Daoy (cell line): ENCODE measurements around the gene PPP1R7. TPM values are rescaled to one million over a fixed set of nuclear protein-coding genes. Genes with fewer than 3 reads are reported as not detected.
"Not testable (repeated sequence)": the region's sequence is repeated elsewhere in the genome, so short reads cannot be mapped to it uniquely, and the experiment has no call there.

Experiments
- DNase-seq: peaks from one replicate; pipeline ENCODE4 v3.0.0-alpha.2; 2015; ENCODE audit warnings: low read depth
- total RNA-seq: library from RNA; depleted of rRNA; stranded (reverse); fragments of >200 nt; shearing (Covaris generic); gene quantifications from 2 replicates; pipeline ENCODE4 v1.2.3, GENCODE V29; 2014; rRNA removed

Gene PPP1R7, protein sequence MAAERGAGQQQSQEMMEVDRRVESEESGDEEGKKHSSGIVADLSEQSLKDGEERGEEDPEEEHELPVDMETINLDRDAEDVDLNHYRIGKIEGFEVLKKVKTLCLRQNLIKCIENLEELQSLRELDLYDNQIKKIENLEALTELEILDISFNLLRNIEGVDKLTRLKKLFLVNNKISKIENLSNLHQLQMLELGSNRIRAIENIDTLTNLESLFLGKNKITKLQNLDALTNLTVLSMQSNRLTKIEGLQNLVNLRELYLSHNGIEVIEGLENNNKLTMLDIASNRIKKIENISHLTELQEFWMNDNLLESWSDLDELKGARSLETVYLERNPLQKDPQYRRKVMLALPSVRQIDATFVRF
- total RNA-seq, result 74.7 and 83.0 TPM in 2 replicates

DNA sequence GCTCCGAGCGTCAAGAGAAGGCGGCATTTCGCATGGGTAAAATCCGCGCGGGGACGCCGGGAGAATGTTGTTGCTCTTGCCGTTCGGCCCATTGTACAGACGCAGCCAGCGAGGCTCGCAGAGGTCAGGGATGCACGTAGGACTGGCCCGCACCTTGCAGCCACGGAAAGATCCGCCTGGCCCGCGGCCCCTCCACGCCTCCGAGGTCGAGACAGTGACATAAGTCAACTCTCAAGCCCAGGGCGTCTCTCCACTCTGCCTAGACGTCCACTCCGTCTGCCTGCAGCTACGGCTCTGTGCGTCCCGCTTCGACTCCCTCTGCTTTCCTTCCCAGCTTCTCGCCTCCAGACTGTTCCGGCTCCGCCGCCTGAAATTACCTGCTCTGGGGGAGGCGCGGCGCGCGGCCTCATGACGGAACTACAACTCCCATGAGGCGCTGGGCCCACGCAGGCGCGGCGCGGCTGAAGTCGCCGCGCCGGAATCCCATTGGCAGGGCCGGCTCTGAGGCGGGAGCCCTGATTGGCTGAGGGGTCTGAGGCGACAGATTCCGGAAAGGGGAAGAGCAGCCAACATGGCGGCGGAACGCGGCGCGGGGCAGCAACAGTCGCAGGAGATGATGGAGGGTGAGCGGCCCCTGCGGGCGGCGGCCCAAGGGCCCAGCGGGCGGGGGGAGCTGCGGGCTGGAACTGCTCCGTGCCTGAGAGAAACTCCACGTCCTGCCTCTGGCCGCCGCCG is at the start of gene PPP1R7:
TSS of gene PPP1R7 (plus strand) at position 543 of the 735 bp plus-strand sequence. CDS start at position 572, 29 bp downstream.
- DNase-seq, result peak; percentile 96

DNA sequence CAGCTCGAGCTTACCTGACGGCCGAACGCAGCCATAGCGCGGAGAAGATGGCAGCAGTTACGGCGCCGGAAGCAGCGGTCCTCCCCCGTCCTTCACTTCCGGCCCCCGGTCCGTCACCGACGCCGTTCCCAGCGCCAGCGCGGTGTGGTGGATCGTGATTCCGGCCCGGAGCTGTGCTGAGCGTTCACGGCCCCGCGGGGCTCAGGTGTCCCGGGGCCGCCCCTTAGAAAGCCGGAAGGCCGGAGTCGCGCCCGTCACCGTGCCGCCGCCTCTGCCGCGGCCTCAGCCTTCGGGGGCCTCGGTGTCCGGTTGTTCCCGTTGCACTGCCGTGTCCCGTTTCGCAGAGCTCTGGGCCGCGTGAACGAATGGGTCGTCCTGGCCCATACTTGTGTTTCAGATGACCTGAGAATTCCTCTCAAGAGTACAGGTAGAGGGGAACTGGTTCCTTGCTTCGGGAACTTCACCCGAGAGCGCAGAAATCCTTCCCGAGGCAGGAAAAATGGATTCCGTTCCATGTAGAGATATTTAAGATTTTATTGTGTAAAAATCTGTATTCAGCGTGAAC is 47.9 kb upstream of the PPP1R7 start, which contains the start of gene MTERF4:
TSS of gene MTERF4 (minus strand) at position 49 of the 565 bp plus-strand sequence. CDS start at position 35, 14 bp downstream.
- peak; percentile 92 for DNase-seq

DNA sequence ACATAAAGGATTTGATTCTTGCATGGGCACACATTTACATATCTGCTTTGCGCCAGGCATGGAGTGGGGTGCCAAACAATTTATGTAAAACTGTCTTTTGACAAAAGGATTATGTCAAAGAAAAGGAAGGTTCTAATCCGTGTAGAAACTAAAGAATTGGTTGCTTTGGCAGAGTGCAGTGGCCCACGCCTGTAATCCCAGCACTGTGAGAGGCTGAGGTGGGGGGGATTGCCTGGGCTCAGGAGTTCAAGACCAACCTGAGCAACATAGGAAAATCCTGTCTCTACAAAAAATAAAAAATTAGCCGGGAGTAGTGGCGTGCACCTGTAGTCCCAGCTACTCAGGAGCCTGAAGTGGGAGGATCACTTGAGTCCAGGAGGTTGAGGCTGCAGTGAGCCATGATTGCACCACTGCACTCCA is 47.1 kb upstream of the PPP1R7 start:
- DNase-seq, result no peak

DNA sequence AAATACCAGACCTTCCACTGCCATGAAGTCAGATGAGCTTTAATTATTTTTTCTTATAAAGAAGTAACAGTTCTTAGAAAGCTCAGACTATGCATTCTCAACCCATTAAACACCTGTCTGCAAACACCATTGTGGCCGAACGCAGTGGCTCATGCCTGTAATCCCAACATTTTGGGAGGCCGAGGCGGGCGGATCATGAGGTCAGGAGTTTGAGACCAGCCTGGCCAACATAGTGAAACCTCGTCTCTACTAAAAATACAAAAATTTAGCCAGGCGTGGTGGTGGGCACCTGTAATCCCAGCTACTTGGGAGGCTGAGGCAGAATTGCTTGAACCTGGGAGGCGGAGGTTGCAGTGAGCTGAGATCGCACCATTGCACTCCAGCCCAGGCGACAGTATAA is 45.7 kb upstream of the PPP1R7 start:
- not testable (repeated sequence) for DNase-seq

DNA sequence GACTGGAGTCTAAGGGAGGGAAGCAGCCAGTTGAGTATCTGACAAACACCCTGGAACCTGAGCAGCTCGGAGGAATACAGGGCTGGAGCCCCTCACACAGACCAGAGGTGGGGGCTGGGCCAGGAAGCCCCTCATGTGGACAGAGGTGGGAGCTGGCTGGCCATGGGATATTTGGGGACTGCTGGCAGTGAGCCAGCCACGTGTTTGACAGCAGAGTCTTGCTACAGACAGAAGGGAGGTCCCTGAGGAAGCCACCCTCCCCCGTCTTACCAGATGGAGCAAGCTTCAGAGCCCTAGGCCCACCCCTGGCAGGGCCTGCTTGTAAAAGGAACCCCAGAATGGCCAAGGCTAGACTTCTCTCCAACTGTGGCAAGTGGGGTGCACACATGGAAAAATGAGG is 44.6 kb upstream of the PPP1R7 start:
- DNase-seq, result no peak

DNA sequence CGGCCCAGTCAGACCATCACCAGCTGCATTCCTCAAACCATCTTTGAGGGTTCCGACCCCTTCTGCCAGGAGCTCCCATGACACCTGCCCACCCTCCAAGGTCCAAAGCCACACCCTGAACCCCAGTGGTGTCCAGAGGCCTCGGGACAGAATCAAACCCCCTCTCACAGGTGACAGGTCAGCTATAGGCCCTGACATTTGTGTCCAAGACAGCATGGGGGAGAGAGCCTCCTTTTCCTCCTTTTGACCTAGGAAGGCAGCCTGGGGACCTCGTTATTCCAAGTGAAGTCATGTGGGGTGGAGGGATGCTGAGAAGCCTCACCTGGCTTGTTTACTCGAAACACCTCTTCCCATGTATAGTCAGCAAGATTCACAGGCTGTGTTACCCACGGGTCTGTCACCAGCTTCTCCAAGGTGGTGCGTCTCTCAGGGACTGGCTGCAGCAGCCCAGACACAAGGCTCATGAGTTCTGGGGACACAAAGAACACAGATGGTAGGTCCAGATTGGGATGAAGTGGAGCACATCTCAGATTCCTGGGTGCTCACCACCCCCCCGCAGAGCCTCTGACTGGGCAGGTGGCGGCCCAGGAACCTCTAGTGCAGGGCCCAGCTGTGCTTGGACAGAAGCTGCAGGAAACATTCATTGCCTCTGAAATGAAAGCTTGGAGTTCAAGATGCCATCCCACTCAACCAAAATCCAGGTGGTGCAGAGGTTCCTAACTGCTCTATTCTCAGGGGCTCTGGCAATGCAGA is 43.1 kb upstream of the PPP1R7 start:
- no peak for DNase-seq

DNA sequence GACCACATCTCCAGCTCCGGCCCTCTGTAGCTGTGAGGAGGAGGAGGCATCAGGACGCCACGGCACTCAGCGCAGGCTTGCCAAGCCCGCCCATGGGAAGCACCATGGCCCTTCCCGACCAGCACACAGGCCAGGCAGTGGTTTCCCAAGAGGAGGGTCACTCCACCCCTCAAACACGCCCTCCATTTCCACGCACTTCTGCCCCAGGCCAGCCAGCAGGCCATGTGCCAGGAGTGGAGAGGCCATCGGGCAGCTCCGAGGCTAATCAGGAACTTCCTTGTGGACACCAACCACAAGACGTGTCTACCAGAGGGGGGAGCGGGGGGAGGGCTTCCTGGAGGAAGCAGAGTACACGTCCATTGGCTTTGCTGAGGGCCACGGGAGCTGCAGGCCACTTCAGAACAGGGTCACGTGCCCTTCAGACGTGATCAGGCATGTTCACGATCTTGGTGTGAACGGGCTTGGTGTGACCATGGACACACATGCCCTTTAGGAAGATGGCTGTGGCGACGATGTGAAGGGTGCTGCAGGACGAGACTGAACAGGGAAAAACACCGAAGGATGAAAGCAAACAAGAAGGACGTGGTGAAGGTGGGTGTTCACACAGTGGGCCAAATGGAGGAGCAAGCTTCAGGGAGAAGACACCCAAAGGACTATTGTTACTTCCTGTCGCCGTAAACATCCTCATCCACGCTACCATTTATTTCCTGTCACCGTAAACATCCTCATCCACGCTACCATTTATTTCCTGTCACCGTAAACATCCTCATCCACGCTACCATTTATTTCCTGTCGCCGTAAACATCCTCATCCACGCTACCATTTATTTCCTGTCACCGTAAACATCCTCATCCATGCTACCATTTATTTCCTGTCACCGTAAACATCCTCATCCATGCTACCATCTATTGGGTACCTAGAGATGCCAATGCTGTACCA is 41.7 kb upstream of the PPP1R7 start:
- DNase-seq, result no peak

DNA sequence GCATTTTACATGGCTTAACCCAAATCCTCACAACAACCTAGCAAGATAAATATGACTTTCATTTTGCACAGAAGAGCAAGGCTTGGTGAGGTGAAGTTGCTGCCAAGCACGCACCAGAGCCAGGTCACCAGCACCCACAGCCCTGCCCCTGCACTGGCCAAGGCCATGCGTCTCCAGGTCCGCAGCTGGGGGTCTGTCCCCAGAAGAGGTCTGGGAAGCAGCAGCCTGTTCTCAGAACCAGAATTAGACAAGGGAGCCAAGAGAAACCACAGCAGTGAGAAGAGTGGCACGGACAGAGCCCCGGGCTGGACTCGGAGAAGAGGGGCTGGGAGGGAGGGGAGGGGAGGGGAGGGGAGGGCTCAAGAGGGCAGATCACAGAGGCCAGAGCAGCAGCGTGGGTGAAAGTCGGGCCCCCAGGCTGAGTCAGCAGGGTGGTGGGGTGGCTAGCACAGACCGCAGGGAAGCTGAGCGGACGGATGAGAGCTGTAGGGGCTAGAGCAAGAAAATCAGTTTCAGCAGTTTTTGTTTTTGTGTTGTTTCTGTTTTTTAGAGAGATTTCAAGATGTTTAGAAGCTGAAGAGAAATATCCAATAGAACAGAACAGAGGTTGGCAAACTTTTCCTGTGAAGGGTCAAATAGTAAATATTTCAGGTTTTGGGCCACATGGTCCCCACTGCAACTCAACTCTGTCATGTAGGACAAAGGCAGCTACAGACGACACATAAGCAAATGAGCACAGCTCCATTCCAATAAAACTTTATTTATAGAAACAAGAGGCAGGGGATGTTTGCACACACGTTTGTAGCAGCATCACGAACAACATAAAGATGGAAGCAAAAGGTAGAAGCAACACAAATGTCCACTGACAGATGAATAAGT is 40.8 kb upstream of the PPP1R7 start:
- no peak for DNase-seq

DNA sequence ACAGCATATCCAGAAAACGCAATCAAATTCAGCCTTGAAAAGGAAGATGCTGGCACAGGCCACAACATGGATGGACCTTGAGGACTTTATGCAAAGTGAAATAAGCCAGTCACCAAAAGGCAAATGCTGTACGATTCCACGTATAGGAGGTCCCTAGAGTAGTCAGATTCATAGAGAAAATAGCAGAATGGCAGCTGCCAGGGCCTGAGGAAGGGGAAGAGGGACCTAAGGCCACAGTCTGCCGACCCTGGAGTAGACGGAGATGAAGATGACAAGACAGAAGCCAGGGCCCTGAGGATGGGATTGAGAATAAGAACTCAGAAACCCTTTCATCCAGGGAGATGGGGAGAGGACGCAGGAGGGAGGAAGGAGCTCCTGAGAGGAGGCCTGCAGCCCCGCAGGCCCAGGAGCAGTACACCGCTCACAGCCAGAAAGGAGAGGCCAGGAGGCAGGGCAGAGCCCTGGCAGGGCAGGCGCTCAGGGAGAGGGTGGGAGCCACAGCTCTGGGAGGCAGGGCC is 40.1 kb upstream of the PPP1R7 start:
- no peak for DNase-seq

DNA sequence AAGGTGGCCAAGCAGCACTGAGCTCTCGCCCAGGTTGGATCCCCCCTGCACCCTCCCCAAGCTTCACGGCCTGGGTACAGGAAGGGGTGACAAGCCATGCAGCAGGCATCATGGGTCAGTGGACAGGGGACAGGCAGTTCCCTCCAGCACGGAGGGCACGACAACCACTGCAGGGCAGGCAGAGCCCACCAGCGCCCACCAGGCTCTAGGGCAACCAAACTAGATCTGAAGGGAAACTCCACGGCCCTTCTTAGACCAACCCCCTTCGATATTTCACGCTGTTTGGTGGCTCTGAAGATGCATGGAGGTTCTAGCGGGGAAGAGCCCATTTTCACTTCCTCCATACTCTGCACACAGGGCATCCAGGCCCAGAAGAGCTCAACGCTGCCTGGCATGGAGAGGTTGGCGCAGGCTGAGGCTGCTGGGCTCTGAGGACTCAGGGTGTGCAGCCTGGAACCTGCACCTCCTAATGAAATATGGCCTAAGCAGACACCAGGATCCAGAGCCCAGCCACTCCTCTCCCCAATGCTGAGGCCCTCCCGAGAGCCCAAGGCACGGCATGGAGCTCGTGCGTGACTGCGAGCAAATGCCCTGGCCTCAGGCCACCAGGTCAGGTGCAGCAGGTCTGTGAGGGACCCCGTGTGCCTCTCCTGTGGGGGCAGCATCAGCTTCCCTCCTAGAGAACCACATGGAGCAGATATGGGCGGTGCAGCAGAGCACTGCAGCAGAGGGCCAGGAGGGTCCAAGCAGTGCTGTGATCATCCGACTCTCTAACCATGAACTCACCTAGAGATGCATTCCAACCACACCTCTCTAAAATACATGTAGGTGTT is 39.4 kb upstream of the PPP1R7 start:
- no peak for DNase-seq

DNA sequence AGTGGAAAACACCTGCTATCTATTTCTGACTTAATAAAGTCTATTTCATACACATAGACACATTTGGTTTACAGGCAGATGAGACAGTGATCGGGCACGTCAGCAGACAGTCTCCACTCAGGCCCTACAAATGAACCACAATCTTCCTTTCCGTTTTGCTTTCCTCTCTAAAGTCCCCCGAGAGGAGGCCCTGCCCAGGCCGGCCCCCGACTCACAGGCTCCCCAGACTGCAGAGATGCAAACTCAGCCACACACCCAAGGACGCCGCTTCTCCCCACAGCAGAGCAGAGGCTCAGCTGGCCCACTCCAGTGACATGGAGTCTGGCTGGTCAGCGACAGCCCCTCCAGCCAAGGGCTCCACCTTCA is 38.8 kb upstream of the PPP1R7 start:
- DNase-seq, result no peak

DNA sequence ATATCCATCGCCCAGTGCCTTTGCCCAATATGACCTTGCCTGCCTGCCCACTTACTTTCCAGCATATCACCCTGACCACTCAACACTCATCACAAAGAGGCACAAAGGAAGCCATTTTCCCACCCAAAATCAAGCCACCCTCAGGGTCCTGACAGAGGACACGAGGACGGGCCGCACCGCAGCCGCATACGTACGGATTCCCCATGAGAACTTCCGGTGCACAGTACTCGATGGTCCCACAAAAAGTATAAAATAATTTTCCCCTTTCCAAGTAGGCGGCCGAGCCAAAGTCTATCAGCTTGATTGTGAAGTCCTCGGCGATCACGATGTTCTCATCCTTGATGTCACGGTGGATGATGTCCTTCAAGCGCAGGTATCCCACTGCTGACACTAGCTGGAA is 38.2 kb upstream of the PPP1R7 start:
- no peak for DNase-seq

DNA sequence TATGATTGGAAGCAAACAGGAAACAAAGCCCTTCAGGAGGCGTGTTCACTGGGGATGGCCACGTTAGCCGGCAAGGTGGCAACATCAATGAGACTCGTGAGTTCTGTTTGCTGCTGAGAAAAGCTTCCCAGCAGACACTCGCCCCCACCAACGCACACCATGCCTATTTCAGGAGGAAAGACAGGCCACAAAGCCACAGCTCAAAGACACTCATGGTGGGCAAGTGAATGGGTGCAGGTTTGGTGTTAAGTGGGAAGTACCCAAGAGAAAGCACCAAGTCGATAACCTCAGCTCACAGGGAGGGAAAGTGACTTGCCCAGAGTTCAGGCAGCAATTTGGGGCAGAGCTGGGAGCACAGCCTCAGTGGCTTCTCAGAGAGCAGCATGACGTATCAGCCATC is 37.7 kb upstream of the PPP1R7 start:
- DNase-seq, result no peak

DNA sequence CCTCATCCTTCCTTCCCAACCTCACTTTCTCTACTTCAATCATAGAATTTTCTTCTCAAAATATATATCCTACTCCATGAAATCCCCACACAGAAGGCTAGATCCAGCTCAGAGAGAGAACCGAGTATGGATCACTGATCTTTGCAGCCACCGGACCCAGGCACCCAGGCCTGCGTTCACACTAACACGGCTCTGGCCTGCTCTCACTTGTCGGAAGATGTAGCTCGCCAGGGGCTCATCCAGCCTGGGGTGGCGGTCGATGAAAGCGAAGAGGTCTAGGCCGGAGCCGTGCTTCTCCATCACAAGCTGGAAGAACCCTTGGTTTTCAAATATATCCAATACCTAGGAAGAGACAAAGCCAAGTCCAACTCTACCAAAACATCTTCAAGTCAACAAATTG is 35.4 kb upstream of the PPP1R7 start:
- DNase-seq, result no peak

DNA sequence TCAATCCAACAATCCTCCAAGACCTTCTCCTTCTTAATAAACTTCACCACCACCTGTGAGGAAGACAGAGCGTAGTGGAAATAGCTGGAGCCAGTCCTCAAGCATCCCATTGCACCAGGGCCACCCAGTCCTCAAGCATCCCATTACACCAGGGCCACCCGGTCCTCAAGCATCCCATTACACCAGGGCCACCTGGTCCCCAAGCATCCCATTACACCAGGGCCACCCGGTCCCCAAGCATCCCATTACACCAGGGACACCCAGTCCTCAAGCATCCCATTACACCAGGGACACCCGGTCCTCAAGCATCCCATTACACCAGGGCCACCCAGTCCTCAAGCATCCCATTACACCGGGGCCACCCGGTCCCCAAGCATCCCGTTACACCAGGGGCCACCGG is 34.9 kb upstream of the PPP1R7 start:
- no peak for DNase-seq

DNA sequence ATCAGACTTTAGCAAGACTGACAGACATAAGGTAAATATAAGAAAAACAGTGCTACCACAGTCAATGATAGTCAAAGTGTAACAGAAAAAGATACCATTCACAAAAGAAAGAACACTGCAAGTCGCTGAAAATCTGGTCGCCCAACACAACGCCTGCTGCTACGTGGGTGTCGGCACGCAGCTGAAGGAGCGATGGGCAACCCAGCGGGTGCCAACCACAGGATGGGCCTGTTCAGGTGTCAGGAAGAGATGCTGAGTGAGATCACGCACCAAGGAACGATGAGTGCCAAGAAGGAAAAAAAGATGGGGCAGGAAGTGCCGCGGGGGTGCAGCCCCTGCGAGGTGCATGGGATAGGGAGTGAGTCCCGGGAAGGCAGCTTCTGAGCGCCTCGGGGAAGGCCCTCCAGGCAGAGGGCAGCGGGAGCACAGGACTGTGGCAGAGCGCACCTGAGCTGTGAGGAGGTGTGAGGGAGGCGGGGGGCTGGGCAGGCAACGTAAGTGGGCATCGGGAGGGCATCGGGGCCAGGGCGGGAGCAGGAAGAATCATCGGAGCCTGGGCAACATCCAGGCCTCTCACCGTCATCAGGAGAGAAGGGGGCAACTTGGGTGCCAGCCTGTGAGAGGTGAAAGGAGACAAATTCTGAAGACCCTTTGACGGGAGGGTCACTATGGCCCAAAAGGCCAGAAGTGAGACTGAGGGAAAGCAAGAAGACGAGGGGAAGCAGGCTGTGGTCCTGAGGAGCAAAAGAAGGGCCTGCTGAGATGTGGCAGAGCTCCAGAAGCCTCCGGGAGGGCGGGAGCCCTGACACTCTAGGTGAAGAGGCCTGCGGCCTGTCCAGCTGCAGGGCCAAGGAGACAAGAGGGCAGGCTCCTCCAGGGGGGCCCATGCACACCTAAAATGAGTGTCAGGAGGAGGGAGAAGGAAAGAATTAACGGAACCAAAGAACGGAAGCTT is 33.4 kb upstream of the PPP1R7 start:
- no peak for DNase-seq

DNA sequence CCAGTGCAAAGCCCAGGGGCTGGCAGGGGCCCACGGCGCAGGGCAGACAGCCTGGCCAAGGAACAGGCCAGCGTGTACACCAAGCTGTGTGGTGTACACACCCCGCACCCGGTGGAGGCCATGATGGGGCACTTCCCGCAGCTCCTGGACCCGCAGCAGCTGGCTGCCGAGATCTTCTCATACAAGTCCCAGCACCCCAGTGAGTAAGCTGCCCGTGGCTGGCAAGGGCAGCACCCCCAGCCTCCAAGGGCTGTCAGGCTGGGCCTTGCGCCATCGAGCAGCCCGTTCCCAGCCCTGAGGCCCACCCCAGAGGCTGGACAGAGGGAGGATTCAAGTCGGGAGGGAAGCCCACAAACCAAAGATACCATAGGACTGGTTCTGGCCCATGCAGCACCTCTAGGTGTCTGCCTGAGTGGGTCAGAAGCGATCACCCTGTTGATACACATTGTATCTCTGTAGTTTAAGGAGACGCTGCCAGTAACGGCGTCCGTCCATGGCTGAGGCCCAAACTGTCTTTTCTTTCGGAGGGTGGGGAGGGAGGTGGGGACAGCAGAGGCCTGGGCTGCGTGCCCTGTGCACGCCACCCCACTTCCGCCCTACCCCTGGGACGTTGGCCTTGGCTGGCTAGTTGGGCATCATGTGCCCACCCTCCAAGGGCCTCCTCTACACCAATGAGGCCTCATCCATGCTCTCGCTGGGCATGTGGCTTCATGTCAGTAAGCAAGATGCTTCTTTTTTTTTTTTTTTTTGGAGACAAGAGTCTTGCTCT is 31.3 kb upstream of the PPP1R7 start:
- no peak for DNase-seq
